GM12801 (cell line): ENCODE data around the gene SYS1.

ENCODE experiments used
- TF ChIP-seq, protein P1 (sequence below): IDR thresholded peaks from one replicate; pipeline ENCODE4 v1.5.1; 2011; ENCODE audit warnings: control low read depth; ENCODE audit not compliant: insufficient read length; ENCODE audit errors: extremely low read depth

SYS1 gene

DNA sequence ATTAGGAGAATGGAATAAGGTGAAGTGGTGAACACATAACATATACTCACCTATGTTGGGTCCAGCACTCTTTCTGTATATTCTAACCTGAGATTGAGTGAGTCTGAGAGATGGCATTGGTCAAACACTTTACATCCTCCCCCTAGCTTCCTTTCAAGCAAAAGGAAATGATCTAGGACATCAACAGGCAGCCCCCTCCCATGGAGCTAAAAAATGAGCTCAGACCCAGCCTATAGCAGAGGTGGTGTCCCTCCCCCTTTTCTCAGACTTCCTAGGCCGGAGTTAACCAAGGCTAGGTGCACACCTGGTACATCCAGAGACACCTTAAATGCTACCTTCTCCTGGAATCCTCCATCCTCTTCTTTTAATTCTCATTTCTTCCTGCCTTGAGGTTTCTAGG, 9.2 kb upstream of the SYS1 start:
- TF ChIP-seq, protein P1, sequence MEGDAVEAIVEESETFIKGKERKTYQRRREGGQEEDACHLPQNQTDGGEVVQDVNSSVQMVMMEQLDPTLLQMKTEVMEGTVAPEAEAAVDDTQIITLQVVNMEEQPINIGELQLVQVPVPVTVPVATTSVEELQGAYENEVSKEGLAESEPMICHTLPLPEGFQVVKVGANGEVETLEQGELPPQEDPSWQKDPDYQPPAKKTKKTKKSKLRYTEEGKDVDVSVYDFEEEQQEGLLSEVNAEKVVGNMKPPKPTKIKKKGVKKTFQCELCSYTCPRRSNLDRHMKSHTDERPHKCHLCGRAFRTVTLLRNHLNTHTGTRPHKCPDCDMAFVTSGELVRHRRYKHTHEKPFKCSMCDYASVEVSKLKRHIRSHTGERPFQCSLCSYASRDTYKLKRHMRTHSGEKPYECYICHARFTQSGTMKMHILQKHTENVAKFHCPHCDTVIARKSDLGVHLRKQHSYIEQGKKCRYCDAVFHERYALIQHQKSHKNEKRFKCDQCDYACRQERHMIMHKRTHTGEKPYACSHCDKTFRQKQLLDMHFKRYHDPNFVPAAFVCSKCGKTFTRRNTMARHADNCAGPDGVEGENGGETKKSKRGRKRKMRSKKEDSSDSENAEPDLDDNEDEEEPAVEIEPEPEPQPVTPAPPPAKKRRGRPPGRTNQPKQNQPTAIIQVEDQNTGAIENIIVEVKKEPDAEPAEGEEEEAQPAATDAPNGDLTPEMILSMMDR, result no peak

DNA sequence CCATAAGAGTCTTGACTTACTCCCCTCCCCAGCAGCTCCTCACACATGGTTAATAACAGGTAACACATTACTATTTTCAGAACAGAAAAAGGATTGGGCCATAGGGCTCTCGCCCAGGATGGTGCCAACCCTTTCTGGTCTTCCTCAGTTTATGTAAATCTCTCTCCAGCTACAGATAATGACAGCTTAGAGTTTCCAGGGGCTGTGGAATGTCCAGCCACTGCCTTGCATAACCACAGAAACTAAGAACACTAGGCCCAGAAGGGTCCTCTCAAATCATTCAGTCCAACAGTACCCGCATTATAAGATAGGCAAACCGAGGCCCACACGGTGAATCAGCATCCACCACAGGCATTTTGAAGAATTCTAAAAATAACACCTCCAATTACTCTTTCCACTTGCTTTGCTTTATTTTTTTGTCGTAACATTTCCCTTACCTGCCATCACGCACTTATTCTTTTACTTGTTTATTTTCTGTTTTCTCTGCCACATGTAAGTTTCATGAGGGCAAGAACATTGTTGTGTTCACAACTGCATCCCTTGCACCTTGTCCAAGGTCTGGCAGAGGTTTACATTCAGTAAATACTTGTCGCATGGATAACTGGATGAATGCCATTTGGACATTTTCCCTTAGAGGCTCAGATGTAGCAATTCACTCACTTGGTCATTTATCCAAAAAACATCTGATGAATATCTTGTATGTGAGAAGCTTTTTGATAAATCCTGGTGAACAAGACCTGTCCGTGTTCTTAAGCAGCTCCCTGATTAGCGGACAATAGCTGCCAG, 8.3 kb upstream of the SYS1 start:
- TF ChIP-seq, protein P1, result no peak

DNA sequence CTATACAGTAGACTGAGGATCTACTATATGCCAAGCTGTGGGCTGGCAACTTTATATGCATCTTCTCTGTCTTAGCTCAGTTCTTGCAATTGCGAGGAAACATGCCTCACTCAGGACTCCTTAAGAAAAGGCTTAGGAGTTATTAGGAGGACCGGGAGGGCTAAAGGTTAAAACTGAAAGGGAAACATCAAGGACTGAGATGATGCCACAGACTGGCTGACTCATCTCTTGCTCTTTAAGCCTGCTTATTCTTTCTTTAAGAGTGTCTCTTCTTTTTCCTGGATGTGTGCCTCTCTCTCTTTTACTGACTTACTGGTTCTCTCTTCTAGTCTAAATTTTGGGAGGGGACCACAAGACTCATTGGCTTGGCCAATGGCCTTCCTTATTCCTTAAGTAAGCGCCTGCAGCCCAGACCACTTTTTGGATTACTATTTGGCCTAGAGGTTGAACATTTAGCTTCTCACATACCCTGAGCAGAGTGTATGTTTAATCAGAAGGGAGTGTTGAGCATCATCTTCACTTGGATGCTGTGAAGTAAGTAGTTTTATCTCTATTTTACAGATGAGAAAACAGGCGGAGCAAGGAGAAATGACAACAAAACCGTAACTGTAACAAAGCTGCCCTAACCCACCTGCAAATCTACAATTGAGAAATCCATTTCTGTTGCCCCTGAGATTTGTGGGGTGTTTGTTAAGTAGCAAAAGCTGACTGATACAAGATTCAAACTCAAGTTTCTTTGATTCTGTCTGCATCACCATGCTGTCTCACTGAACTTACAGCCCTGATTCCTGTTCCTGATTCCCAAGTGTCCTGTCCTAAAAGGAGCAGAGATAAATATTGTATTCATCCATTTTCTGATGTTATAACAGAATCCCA, 7.5 kb upstream of the SYS1 start:
- TF ChIP-seq, protein P1, result no peak

DNA sequence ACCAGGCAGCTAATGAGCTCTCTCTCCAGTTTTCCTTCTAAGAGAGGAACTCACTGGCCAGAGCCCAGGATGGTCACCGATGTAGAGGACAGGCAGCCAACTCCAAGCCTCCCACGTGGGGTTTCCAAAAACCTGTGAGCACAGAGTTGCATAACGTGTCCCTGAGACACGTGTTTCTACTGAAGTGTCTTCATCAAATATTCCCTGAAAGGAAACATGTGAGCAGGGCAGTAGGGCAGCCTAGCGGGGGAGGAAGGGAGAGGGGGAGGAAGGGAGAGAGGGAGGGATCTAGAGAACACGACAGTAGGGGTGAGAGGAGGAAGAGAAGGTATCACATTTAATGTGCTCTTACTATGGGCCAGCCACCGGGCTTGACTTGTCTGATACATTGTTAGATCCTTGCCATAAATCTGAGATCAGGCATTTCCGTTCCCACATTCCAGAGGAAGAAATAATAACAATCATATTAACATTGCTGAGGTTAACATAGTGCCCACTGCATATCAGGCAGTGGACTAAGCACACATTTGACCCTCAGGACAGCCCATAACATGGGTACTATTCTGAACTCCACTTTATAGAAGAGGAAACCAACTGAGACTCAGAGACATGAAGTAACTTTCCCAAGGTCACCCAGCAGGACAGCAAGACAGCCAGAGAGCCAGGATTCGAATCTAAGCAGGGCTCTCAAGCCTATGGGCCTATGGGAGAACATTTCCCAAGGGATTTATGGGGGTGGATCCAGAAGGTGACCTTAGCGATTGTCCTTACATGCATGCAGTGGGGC, 4.5 kb upstream of the SYS1 start:
- TF ChIP-seq, protein P1, result no peak

DNA sequence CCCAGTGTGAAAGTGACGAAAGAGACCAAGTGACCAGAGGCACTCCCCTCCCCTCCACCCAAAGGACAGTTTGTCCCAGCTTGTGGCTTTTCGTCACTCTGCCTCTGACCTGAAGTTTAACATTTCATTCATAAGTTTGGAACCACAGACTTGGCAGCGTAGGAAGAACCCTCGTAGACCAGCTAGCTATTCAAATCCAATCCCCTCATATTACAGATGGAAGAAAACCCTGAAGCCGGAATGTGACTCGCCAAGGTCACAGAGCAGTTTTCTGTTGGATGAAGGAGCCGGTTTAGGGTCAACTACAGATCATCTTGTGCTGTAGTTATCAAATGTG, 3.9 kb upstream of the SYS1 start:
- TF ChIP-seq, protein P1, result no peak

DNA sequence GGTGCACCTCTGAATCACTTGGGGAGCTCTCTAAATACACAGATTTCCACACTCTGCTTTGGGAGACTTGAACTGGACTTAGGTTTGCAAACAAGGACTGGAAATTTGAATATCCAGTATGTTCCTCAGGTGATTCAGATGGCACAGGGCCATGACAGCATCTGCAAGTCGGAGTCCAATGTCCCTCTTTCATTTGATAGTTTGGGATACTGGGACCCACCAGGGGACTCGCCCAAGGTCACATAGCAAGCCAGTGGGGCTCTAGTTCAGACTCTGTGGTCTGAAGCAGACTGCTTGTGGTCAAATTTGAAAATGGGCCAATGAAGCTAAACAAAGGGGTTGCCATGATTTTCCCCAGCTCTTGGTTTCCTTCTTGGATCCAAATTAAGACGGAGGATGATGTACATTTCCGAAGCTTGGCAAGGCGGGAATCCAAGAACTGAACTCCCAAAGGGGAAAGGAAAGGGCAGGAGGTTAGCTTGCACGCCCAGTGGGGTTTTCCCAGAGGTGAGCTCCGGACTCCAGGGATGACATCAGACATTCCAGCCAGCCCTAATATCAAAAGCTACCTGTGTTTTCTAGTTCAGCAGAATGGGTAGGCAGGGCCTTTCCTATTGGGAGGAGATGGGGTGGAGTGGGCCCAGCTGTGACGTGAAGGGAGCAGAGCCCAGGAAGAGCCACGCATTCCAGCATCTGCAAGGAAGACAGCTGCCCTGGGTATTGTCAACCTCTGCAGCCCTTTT, 3.4 kb upstream of the SYS1 start:
- TF ChIP-seq, protein P1, result no peak

DNA sequence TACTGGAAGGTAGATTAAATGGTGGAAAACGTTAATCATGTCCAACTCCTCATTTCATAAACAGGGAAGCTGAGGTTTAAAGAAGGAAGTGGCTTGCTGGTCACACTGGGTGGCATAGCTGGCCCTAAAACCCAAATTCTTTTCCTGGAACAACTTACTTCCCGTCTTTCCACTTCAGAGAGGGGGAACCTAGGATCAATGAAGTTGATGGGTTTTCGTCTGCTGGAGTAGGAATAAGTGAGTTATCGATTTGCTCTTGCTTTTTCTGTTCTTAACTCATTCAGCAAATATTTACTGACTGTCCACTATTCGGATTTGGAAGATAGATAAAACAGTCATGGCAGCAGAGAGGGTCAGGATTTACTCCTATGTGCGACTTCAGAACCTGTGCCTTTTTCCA, 1.2 kb upstream of the SYS1 start:
- TF ChIP-seq, protein P1, result no peak
